Glomerular endothelial cell (primary cell): ENCODE measurements around the gene HLA-DMB. TPM values are rescaled to one million over a fixed set of nuclear protein-coding genes. Genes with fewer than 3 reads are reported as not detected.

Source experiments
- DNase-seq: peaks from one replicate; pipeline ENCODE4 v3.0.0-alpha.2; 2011; ENCODE audit warnings: low read depth, low spot score; ENCODE audit errors: extremely low read depth
- total RNA-seq: library from RNA; depleted of rRNA; stranded (reverse); fragments of >200 nt; gene quantifications from 2 replicates; pipeline ENCODE4 v1.2.3, GENCODE V29; 2015

The HLA-DMB gene
- total RNA-seq, 1 donor from 2014 or later: 1.8 TPM

- no peak for DNase-seq
These were observed 31.7 kb upstream of the HLA-DMB start for GRCh38 chr6:32972353-32973143.

GRCh38 chr6:32971581-32972352, 30.9 kb upstream of the HLA-DMB start:
- peak; percentile 99 for DNase-seq

GRCh38 chr6:32971242-32971580, 30.4 kb upstream of the HLA-DMB start:
- no peak for DNase-seq

- no peak for DNase-seq
These were observed 29.8 kb upstream of the HLA-DMB start for GRCh38 chr6:32970413-32971241.

- no peak for DNase-seq
These were observed 29.0 kb upstream of the HLA-DMB start for GRCh38 chr6:32969685-32970412.

GRCh38 chr6:32968867-32969684, 28.2 kb upstream of the HLA-DMB start:
- no peak for DNase-seq

GRCh38 chr6:32968093-32968866, 27.5 kb upstream of the HLA-DMB start, which contains the start of gene BRD2:
TSS of gene BRD2 (plus strand) at chr6:32968594. CDS start at chr6:32972899, 4,305 bp downstream.
- no peak for DNase-seq

- DNase-seq: no peak
These were observed 26.6 kb upstream of the HLA-DMB start for GRCh38 chr6:32967151-32968091.

GRCh38 chr6:32964776-32965175, 23.9 kb upstream of the HLA-DMB start:
- DNase-seq: no peak

- DNase-seq: no peak
These were observed 23.0 kb upstream of the HLA-DMB start for GRCh38 chr6:32963866-32964265.

GRCh38 chr6:32962213-32962826, 21.5 kb upstream of the HLA-DMB start:
- DNase-seq: no peak

- no peak for DNase-seq
These were observed 19.7 kb upstream of the HLA-DMB start for GRCh38 chr6:32960563-32960962.

- no peak for DNase-seq
These were observed 15.3 kb upstream of the HLA-DMB start for GRCh38 chr6:32956176-32956575.

GRCh38 chr6:32954986-32955802, 14.4 kb upstream of the HLA-DMB start:
- no peak for DNase-seq

- no peak for DNase-seq
These were observed 13.4 kb upstream of the HLA-DMB start for GRCh38 chr6:32954267-32954666.

- no peak for DNase-seq
These were observed 12.9 kb upstream of the HLA-DMB start for GRCh38 chr6:32953775-32954174.
